Fibroblast of mammary gland (primary cell): ENCODE data around the gene IFT122.
"Not testable (repeated sequence)": the region's sequence is repeated elsewhere in the genome, so short reads cannot be mapped to it uniquely, and the experiment has no call there.

ENCODE experiments used
- DNase-seq: peaks from one replicate; pipeline ENCODE4 v3.0.0-alpha.2; 2010; ENCODE audit warnings: low read depth
- H3K4me3 ChIP-seq: 2 replicates; pipeline ENCODE4 v1.5.1; 2011; ENCODE audit warnings: low read depth, mild to moderate bottlenecking, low read length, moderate library complexity; ENCODE audit not compliant: control insufficient read depth
- TF ChIP-seq, protein P1 (sequence below): conservative IDR thresholded peaks from 2 replicates; pipeline ENCODE4 v1.5.1; 2011; ENCODE audit warnings: low read depth, low read length, inconsistent platforms; ENCODE audit not compliant: control insufficient read depth, insufficient read depth

Gene IFT122

DNA sequence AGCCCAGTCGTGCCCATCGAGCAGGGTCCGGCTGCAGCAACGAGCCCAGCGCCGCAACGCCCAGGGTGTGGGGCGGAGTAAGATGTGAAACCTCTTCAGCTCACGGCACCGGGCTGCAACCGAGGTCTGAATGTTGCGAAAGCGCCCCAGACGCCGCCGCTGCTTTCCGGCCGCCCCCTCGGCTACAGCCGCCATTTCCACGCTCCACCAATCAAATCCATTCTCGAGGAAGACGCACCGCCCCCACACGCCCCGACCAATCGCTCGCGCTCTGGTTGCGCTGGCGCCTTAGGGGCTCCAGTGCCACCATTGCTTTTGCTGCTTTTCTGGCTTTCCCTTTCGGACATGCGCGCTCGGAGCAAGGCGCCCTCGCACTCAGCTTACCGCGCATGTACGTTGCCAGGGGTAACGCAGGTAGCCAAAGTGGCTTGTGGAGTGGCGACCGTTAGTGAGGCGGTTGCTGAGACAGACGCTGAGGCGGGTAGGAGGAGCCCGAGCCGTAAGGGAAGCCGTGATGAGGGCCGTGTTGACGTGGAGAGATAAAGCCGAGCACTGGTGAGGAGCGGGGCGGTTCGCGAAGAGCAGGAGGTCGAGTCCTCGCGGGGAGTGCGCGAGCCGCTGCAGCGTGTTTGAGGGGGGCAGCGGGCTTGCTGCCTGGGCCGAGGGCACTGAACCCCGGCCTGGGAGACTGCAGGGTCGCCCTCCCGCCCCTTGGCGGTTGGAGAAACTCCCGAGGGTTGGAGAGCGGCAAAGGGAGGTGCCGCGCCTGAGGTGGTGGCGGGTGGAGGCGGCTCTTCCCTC lies at the start of gene IFT122, which contains the start of gene MBD4:
TSS of gene IFT122 (plus strand) at position 408 of the 801 bp plus-strand sequence. CDS start at position 515, 107 bp downstream.
TSS of gene MBD4 (minus strand) at position 132 of the 801 bp plus-strand sequence. CDS start at position 17, 115 bp downstream.
- TF ChIP-seq, protein P1, sequence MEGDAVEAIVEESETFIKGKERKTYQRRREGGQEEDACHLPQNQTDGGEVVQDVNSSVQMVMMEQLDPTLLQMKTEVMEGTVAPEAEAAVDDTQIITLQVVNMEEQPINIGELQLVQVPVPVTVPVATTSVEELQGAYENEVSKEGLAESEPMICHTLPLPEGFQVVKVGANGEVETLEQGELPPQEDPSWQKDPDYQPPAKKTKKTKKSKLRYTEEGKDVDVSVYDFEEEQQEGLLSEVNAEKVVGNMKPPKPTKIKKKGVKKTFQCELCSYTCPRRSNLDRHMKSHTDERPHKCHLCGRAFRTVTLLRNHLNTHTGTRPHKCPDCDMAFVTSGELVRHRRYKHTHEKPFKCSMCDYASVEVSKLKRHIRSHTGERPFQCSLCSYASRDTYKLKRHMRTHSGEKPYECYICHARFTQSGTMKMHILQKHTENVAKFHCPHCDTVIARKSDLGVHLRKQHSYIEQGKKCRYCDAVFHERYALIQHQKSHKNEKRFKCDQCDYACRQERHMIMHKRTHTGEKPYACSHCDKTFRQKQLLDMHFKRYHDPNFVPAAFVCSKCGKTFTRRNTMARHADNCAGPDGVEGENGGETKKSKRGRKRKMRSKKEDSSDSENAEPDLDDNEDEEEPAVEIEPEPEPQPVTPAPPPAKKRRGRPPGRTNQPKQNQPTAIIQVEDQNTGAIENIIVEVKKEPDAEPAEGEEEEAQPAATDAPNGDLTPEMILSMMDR = no peak
- H3K4me3 ChIP-seq = peak within 1 kb of the TSS; percentile 98
- DNase-seq = peak; percentile 99

DNA sequence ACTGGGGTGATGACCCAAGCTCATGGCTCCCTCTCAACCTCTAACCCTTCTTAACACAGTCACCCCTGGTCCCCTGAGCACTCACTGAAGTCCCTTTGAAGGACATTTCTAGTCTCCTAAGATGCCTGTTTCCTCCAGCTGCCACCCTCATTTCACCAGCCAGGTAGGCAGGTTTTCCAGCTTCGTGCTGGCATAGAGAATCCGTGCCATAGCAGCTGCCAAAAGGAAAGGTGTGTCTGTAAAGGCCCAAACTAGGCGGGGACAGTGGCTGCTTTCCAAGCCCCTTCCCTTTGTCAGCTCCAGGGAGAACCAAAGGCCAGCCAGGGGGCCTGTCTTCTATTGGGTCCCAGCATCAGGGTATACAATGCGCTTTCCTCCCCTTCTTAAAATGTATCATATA lies 48.4 kb upstream of the IFT122 start:
- DNase-seq, H3K4me3 ChIP-seq: not testable (repeated sequence)

GRCh38 chr3:129392106-129392887 lies 47.7 kb upstream of the IFT122 start:
- DNase-seq = not testable (repeated sequence)

DNA sequence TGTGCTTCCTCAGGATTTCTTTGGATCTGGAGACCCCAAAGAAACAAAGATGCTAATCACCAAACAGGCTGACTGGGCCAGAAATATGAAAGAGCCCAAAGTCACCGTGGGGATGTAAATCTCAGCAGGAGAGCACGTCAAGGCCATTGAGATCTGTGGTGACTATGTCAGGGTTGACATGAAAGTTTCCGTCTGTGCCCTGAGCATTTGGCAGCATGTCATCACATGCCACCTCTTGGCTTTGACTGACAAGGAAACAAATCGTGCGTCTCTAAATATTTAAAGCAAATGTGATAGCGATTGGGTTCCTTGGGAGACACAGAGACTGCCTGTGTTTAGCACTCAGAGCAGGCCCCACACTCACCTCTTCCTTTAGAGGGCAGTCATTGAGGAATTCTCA lies 46.8 kb upstream of the IFT122 start:
- TF ChIP-seq, protein P1 = no peak
- DNase-seq = no peak
- no peak overlapping the region for H3K4me3 ChIP-seq

More at GRCh38 chr3:129392106-129392887, 47.7 kb upstream of the IFT122 start:
- H3K4me3 ChIP-seq = not testable (repeated sequence)

DNA sequence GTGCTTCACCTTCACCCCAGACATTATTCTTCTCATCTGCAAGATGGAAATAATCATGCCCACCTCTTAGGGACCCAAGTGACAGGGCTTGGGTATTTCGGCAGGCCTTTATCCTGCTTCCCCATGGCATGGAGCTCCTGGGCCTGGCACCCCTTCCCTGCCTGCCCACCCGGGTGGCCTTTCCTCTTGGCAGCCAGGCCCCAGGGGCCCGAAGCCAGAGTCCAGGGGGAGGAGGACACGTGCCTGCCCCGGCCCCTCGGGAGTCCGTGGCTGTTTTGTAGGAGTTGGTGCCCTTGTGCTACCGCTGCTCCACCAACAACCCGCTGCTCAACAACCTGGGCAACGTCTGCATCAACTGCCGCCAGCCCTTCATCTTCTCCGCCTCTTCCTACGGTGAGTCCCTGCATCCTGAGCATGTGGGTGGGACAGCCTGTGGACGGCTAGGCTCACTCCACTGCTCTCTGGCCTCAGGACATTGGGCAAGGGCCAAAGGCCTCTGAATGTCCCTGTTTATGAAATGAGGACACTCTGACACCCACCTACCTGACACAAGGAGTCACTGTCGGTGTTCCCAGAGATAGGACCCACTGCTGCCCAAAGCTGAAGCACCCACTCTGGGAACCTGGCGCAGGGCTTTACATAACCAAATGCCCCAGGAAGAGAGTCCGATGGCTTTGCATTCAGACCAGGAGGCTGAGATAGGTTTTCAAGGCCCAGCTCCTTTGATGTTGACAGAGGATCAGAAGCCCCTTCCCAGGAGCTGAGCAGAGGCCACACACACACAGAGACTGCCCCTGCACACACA lies 46.1 kb upstream of the IFT122 start:
- DNase-seq, H3K4me3 ChIP-seq: not testable (repeated sequence)

DNA sequence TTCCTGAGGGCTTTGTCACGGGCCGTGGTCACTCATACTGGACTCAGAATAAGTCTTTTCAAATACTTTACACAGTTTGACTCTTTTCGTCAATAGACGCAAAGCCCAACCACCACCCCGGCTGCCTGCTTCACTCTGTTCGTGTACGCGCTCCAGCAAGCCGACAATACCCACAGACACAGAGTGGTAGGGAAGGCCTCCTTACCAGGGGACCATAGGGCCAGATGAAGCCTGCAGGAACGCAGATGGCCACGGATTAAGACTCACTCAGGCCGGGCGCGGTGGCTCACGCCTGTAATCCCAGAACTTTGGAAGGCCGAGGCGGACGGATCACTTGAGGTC lies 41.2 kb upstream of the IFT122 start:
- DNase-seq = peak; percentile 27
- TF ChIP-seq, protein P1 = no peak
- peak overlapping the region; percentile 91 for H3K4me3 ChIP-seq

DNA sequence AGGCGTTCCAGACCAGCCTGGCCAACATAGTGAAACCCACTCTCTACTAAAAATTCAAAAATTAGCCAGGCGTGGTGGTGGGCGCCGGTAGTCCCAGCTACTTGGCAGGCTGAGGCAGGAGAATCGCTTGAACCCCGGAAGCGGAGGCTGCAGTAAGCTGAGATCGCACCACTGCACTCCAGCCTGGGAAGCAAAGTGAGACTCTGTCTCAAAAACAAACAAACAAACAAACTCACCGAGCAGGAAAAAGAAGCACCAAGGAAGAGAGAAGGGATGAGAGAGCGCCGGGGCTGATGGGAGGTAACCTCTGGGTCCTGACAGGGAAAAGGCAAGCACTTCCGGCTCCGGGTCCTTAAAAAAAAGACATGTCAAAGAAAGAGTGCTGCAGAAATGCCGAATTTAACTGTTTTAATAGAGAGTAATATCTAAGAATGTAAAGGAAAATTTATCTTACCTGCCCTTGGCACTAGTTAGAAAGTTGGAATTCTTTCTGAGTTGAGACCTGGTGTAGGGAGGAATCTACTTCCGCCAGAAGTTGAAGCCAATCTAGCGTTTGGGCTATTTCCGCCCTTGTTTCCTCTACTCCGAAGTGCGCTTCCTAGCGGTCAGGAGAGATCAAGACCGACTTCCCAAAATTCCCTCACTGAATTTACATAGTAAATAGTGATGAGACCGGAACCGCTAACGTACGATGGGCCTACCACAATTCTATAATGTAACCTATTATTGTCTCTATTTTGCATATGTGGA lies 40.7 kb upstream of the IFT122 start:
- H3K4me3 ChIP-seq = peak overlapping the region; percentile 91
- TF ChIP-seq, protein P1 = peak; percentile 87
- peak; percentile 97 for DNase-seq
